Heart left ventricle (tissue), 13 donors: ENCODE results near the gene CCDC170.

Experiments
- POLR2A ChIP-seq, 2 donors: fragments of 450-650 bp; IDR thresholded peaks; one replicate each; pipeline ENCODE4 v1.6.1; 2017; ENCODE audit warnings: antibody characterized with exemption in 2 of 2, mild to moderate bottlenecking in 2 of 2, moderate library complexity in 2 of 2
- TF ChIP-seq, protein P1 (sequence below), 12 donors: fragments of 200-600 bp; sonication (generic) in 4 of 12; IDR thresholded peaks; one replicate each; pipeline versions ENCODE4 v1.5.0 to v1.8.0; 2018 to 2022; ENCODE audit warnings: antibody characterized with exemption in 12 of 12, mild to moderate bottlenecking in 5 of 12
- donor health status: ischemic (EF 13 %, LVEDD 7.1; RV severe dilation, severe dysfunction).
- donor health status: DM: no; HTN: yes; CAD: no.
- donor health status: DM: no; HTN: no; CAD: no.
- donor health status: ischemic (EF 25% LVEDD 6.9; RV normal size, moderate dysfunction).
- donor health status: ischemic (EF 25% LVEDD 5.7; RV mildly dilated, moderate dysfunction).
- donor health status: ischemic (EF 35%, LVEDD 5.7; RV mildly dilated, moderate dysfunction).
- donor health status: nonischemic (EF 11% LVEDD 7.7; RV severe dilation, severe dysfunction).
- donor health status: DM: yes; HTN: yes; CAD: no.
- donor health status: PGD.
- donor health status: ischemic (EF 29% LVEDD 5.4; RV normal size, mild dysfunction).
- donor health status: nonischemic (EF 23%, LVEDD 6.1; RV moderate dilation, normal function).

DNA sequence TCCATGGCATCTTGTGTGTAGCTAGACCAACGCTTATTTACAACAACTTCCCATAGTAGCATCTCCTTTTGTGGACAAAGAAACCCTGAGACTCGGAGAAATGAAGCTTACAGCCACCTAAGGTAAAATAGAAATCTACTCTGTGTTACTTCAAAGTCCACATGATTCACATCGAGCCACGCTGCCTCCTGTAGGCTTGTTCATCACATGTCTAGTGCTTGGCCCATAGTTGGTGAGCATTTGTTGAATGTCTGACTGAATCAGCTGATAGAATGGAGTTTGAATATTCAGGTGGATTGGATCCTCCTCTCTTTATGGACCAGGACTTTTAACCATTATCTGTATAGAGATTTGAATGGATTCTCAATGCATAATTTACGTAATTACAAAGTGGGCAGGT, 130.7 kb downstream of the CCDC170 start:
- TF ChIP-seq, protein P1, sequence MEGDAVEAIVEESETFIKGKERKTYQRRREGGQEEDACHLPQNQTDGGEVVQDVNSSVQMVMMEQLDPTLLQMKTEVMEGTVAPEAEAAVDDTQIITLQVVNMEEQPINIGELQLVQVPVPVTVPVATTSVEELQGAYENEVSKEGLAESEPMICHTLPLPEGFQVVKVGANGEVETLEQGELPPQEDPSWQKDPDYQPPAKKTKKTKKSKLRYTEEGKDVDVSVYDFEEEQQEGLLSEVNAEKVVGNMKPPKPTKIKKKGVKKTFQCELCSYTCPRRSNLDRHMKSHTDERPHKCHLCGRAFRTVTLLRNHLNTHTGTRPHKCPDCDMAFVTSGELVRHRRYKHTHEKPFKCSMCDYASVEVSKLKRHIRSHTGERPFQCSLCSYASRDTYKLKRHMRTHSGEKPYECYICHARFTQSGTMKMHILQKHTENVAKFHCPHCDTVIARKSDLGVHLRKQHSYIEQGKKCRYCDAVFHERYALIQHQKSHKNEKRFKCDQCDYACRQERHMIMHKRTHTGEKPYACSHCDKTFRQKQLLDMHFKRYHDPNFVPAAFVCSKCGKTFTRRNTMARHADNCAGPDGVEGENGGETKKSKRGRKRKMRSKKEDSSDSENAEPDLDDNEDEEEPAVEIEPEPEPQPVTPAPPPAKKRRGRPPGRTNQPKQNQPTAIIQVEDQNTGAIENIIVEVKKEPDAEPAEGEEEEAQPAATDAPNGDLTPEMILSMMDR (IDR thresholded peaks at IDR 0.05): no peak
- TF ChIP-seq POLR2A (IDR thresholded peaks at IDR 0.05): no peak
